ENCODE results near the gene MARCHF11. TPM values are rescaled to one million over a fixed set of nuclear protein-coding genes. Genes with fewer than 3 reads are reported as not detected.

The MARCHF11 gene
- total RNA-seq, 1 experiment from 2014 or later: 0.37 TPM

GRCh38 chr5:16064135-16064893 is 115.3 kb downstream of the MARCHF11 start:
- Histone ChIP-seq H2BK12ac (ENCODE audit: insufficient read length, low read depth, low read length) (no peak overlapping the region), H2BK15ac (ENCODE audit: low read depth, low read length) (no peak overlapping the region), H2AK5ac (ENCODE audit: insufficient read length, low read length) (no peak overlapping the region), H2BK120ac (ENCODE audit: low read depth, low read length, poor library complexity, severe bottlenecking) (no peak overlapping the region), H3K56ac (ENCODE audit: insufficient read length, low read depth, low read length) (no peak overlapping the region), H3K27me3 (ENCODE audit: insufficient read depth, low read length) (no peaks in the 10 kb centered on the region), H4K5ac (ENCODE audit: insufficient read length, low read depth, low read length) (no peak overlapping the region), H2AFZ (ENCODE audit: low read length) (no peak overlapping the region), H3K27ac (ENCODE audit: insufficient read length, low read depth, low read length) (no peak overlapping the region), H3K23me2 (ENCODE audit: insufficient read length, low read depth, low read length, poor library complexity, severe bottlenecking) (no peaks in the 10 kb centered on the region), H3K4me1 (ENCODE audit: insufficient read depth, low read length) (peaks cover 2% of the 10 kb centered on the region; the same call in 1 of the 2 replicates), H3K79me2 (ENCODE audit: insufficient read depth, low read length) (no peaks in the 10 kb centered on the region), H3K4ac (ENCODE audit: low read depth, low read length) (no peak overlapping the region), H4K8ac (replicated peaks; ENCODE audit: insufficient read length, low read depth, low read length) (no peak overlapping the region), H4K20me1 (ENCODE audit: control insufficient read depth, insufficient read depth, insufficient read length) (no peaks in the 10 kb centered on the region), H2BK5ac (ENCODE audit: insufficient read length, low read length) (no peak overlapping the region), H3K79me1 (ENCODE audit: insufficient read depth, low read depth, low read length, poor library complexity, severe bottlenecking) (no peaks in the 10 kb centered on the region), H3K9ac (ENCODE audit: extremely low read depth, insufficient read length, low read length) (no peak overlapping the region), H4K91ac (ENCODE audit: insufficient read length, low read depth, low read length) (no peak overlapping the region), H3K18ac (ENCODE audit: insufficient read length, low read depth, low read length) (no peak overlapping the region), H3K14ac (ENCODE audit: insufficient read depth, low read length) (no peak overlapping the region), H3K4me2 (ENCODE audit: insufficient read depth, insufficient read length, low read length) (no peak overlapping the region), H3K9me3 (ENCODE audit: control insufficient read depth, low read depth, low read length) (no peaks in the 10 kb centered on the region), H2BK20ac (ENCODE audit: low read depth, low read length, poor library complexity, severe bottlenecking) (no peak overlapping the region), H3K23ac (ENCODE audit: insufficient read length, low read depth, low read length) (no peak overlapping the region), H3T11ph (ENCODE audit: low read length) (no peak overlapping the region)
- H3K9me3 Mint-ChIP-seq: peaks cover 4% of the 10 kb centered on the region in 2 experiments; a peak in 2 of 5 replicates
- H3K4me3 Mint-ChIP-seq: no peak overlapping the region
- H3K27me3 Mint-ChIP-seq (ENCODE audit: low read depth): peaks cover 2% of the 10 kb centered on the region
- peaks cover 0 to 4% (median 0%) of the 10 kb centered on the region in 3 experiments; a peak in 2 of 7 replicates for H3K36me3 Mint-ChIP-seq (ENCODE audit: insufficient read depth in 1 of 3, low read depth in 3 of 3)
- peaks cover 12 to 17% of the 10 kb centered on the region in 2 experiments for H3K4me1 Mint-ChIP-seq
- no peak for DNase-seq
- WGBS (ENCODE audit: extremely low coverage, insufficient read length, low lambda C conversion rate): no CpG with 5 or more reads among the region's 9 CpGs
- H3K27ac Mint-ChIP-seq: no peak overlapping the region
- peak; percentile 33; the same call in 2 of the 3 replicates for TF ChIP-seq CTCF (conservative IDR thresholded peaks at IDR 0.05)
